Gastroesophageal sphincter (tissue), 3 donors: ENCODE data around the gene OR5C1.
"Not testable (repeated sequence)": the region's sequence is repeated elsewhere in the genome, so short reads cannot be mapped to it uniquely, and the experiment has no call there.

Experiments used
- CTCF ChIP-seq, 4 experiments: fragments of 200-600 bp in 2 of 4; fragments of 450-650 bp in 2 of 4; sonication (generic) in 1 of 4; IDR thresholded peaks; one replicate each; pipeline ENCODE4 v1.5.1; 2017 to 2019; ENCODE audit warnings: antibody characterized with exemption in 4 of 4, mild to moderate bottlenecking in 2 of 4, moderate library complexity in 2 of 4
- EP300 ChIP-seq: sonication (generic); formaldehyde crosslinking; IDR thresholded peaks from one replicate; pipeline ENCODE4 v1.6.1; 2017; ENCODE audit warnings: antibody characterized with exemption, mild to moderate bottlenecking

GRCh38 chr9:122838441-122838840 is 49.7 kb downstream of the OR5C1 start:
- not testable (repeated sequence) for TF ChIP-seq EP300; CTCF (IDR thresholded peaks at IDR 0.05)
